Measurements from ENCODE around the gene BNIP5.
A peak's percentile ranks its signal among the peaks of the same experiment; 100 is the strongest.

Gene BNIP5, protein sequence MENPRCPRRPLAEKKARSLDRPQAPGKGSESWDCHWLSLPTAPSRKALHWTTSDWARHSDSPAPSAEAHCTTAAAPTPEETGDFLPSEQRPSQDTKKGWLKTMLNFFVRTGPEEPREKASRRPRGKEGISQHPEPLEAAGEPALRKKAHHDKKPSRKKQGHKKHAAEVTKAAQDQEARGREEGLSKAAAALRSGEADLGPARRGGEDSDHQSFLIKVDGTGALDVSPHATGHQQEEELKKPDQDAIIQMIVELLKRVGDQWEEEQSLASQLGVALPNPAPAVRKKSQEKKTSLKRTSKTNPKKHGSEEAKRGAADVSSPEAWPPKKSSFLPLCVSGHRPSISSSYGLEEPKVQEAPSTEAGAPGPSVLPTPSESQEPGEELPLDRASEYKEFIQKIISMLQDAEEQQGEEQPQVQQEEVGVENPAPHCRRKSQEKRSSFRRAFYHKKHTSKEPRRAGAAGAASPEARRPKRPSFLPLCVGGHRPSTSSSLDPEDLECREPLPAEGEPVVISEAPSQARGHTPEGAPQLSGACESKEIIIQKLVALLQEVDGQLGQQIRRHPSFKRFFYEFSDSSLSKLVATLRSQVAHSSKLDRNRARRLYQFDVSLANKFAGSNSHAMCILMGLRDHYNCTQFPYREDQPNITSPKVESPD

DNA sequence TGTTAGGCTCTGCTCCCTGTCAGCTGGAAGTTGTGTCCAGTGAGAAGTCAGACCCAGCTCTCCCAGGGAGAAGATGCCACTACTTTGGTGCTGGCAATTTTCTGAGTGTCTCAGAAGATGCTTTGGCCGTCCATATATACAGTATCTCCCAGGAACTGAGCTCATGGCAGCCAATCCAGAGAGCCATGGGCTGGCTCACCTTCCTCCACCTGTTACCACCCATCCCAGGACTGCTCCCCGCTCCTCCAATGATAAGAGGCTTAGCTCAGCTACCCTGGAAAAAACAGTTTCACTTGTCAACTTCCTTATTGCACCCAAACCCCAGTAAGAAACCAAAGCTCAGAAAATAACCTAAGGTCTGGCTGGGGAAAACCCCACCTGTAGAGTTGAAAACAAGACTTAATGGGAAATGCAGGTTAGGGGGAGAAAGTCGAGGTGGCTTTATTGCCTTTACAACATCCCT lies at the start of gene BNIP5:
BNIP5 (minus strand) TSS at position 110 of the 463 bp plus-strand sequence. CDS start 6,198 bp downstream, outside the sequence.
- DNase-seq: no peak

DNA sequence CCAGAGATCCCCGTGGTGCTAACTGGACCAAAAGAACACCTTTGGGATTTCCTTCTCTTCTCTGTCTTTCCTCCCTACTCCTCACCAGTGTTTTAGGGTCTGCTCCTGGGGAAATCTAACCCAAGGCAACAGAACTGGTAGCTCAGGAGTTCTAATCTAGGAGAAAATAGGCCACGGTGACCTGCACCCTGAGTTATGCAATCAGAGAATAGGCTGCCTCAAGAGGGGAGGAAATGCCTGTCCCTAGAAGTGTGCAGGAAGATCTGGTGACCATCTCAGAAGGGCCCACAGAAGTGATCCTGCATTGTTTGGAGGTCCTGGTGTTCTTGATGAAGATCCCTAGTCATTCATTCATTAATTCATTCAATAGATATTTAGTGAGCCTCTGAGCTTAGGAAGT lies 47.4 kb upstream of the BNIP5 start:
- no peak for DNase-seq

DNA sequence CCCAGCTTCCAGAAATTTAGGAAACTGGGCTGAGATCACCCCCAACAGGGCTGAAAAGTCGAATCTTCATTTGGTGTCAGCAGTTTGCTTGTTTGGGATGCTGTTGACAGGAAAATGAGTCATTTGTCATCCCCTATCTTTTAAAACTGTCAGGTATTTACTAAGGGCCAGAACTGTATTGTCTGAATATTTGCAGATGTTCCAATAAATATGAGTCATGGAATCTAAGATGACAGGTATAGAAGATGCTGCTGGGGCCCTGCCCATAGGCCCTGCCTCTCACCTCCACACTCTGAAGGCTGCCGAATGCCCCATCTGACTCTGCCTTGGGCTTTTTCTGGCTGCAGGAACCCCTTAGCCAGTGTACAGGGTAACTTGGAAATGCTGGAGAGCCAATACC lies 46.9 kb upstream of the BNIP5 start:
- DNase-seq: no peak

DNA sequence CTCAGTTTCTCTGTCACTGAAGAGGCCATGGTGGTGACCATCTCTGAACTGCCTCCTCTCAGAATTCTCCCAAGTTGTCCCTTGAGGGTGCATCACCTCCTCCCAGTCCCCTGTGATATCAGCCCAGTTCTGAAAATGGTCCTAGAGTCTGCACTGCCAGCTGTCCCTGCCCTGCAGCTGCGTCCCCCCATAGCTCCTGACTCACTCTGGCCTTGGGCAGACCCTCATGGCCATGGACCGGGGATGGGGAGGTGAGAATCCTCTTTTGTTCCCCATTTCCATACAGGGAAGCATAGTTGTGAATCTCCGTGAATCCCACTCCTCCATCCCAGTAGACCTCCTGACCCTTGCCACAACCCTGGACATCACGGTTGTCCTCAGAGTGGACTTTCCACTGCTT lies 46.3 kb upstream of the BNIP5 start:
- no peak for DNase-seq

DNA sequence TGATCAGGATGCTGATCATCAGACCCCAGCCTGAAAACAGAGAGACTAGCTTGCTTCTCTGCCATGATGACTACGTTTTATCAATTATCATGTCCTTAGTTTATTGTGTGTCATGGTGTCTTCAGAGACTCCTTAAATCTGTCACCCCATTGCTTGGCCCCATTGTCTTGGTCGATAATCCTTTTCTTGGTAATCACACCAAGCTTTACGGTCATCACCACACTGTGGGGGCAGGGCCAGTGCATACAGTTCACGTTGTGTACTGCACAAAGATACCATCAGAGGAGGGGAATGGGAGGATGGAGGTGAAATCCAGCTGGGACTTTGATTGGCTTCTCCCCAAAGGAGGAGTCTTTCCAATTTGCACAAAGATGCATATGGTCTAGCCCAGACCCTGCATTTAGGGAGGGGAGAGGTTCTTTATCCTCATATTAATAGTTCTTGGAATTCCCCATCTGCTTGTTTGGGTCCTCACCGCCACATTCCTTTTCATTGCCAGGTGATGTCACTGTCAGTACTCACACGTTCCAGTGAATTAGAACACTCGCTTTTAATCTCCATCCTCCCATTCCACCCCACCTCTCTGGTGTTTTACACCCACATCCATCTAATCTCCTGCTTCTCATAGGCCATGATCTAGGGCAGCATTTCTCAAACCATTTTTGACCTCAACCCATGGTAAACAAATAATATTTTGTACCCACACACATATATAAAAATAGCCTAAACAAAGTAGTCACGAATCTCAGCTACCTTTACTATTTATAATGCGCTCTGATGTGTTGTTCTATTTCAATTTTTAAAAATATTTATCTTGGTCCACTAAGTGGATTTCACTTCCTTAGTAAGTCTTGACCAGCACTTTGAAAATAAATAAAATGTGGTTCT lies 45.1 kb upstream of the BNIP5 start:
- DNase-seq: no peak

DNA sequence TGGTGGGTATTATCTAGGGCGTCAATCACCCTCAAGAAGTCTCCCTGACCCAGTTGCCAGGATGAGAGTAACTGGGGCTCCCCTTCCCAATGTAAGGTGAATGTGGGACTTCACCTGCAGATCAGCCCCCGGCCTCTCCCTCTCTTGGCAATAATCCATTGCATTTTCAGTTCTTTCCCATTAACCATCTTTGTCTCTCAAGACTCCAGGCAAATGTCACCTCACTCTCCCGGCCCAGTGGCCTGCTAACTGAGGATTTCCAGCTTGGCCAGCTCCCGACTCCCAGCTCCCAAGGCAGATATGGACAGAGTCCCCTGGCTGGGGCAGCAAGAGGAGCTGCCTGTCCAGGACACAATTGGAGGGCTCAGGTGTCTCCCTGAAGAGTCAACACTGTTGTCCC lies 43.5 kb upstream of the BNIP5 start:
- no peak for DNase-seq

DNA sequence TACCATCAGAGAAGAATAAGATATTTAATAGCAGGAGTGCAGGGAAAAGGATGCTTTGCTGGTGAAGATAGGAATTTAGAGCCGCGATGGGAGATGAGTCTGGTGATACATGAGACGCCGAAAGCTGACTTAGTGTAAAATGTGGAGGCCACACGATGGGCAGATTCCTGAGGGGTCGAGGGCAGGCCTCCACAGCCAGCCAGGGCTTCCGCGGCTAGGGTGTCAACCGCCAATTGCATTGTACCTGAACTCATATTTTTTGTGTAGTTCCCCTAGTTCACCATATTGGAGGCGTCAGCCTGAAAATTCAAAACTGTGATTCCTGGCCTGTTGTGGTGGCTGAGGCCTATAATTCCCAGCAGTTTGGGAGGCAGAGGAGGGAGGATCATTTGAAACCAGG lies 42.2 kb upstream of the BNIP5 start:
- no peak for DNase-seq

DNA sequence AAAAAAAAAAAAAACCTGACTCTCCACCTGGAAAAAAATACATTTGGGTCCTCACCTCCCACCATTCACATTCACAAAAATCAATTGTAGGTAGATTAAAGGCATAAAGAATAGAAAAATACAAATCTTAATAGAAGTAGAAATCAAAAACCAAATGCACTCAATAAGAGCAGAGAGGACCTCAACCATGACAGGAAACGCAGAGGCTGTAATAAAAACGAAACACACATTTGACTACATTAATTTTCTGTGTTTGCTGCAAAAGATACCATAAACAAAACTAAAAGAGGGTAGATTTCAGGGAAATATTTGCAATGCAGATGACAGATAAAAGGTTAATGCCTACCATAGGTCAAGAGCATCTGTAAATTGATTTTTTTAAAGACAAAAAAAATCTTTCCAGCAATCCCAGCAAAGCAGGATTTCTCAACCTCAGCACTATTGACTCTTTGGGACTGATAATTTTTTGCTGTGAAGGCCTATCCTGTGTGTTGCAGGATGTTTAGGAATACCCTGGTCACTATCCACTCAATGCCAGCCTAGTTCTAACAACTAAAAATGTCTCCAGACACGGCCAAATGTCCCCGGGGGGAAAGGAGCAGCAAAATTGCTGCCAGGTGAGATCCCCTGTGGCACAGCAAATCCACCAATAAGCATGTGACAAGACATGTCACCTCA lies 41.7 kb upstream of the BNIP5 start:
- no peak for DNase-seq

DNA sequence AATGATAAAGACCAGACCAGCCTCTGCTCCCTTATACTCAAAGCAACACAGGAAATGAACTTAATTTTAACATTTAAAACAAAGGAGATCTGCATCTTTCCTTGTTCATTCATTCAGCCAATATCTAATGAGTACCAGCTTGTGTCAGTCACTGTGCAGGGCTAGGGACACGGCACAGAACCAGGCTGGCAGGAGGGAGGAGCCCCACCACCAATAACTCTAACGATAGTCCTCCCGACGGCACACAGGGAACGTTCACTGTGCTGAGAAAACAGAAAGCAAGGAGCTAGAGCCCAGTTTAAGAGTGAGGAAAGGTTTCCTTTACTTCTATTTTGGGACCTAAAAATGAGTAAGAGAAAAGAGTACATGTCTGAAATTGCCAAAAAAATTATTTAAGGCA lies 40.9 kb upstream of the BNIP5 start:
- DNase-seq: no peak

DNA sequence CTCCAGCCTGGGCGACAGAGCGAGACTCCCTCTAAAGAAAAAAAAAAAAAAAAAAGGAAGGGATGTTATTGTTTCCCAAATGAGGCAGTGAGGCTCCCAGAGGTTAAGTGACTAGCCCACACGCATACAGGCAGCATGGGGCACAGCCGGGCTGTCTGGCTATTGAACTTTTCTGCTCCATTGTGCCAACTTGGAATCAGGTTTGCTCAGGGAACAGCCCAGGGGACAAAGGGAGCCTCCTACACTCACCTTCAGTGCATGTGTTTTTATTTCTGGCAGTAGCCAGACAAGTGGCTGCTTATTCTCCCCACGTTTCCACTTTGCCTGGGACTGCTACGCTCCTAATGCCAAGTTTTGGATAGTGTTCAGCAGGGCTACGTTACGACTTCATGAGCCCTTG lies 40.1 kb upstream of the BNIP5 start:
- no peak for DNase-seq

DNA sequence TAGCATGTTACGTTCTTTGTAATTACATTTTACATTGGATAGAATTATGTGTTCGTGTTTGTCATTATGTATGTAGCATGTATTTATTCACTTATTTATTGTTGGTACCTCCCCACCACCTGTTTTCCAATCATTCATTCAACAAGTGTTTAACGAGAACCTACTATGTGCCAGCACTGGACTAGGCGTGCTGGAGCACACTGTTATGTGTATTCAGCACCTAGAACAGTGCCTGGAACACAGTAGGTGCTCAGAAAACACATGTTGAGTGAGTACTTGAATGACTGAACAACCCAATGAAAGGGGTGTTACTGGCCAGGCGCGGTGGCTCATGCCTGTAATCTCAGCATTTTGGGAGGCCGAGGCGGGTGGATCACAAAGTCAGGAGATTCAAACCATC lies 39.5 kb upstream of the BNIP5 start:
- no peak for DNase-seq

DNA sequence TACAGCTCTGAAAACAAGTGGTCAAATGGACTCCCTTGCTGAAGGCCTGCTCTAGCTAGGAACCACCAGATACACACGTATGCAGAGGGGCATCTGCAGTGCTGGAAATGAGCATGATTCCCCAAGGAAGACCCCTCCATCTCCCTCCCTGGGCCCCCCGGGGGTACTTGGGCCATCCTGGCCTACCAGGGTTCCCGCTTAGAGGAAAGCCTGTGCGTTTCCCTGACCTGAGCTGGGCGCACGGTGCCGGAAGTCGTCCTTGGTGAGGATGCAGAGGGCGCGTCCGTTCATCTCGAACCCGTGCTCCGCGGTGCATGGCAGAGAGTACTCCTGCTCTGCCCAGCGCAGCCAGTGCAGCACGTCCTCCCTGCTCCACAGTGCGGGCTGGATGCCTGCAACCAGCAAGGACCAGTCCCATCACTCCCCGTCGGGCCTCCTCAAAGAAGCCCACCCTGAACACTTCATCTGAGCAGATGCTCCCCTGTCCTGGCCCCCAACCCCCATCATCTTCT lies 39.0 kb upstream of the BNIP5 start:
- no peak for DNase-seq

DNA sequence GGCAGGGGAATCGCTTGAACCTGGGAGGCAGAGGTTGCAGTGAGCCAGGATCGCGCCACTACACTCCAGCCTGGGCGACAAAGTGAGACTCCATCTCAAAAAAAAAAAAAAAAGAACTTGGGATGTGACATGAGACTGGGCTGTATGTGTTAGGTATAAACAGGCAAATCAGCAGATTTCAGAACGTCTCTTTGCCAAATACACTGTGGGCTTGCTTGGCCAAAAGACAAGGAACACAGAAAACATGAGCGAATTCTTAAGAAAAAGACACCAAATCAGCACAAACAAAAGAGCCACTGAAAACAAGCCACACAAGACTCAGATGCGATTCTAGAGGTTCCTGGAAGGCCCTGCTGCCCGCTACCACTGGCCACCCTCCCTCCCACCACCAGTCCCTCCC lies 38.3 kb upstream of the BNIP5 start:
- DNase-seq: no peak

DNA sequence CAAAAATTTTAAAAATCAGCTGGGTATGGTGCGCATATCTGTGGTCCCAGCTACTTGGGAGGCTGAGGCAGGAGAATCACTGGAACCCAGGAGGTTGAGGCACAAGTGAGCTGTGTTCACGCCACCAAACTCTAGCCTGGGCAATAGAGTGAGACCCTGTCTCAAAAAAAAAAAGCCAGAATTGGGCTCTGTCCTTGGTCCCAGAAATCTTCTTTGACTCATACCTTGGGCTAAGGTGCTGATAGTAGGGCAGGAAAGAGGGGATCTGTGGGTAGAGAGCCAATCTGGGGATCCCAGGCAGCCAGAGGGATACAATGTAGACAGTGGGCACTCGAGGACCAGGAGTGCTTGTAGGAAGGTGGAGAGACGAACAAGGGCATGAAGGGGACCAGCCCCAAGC lies 37.5 kb upstream of the BNIP5 start:
- no peak for DNase-seq

DNA sequence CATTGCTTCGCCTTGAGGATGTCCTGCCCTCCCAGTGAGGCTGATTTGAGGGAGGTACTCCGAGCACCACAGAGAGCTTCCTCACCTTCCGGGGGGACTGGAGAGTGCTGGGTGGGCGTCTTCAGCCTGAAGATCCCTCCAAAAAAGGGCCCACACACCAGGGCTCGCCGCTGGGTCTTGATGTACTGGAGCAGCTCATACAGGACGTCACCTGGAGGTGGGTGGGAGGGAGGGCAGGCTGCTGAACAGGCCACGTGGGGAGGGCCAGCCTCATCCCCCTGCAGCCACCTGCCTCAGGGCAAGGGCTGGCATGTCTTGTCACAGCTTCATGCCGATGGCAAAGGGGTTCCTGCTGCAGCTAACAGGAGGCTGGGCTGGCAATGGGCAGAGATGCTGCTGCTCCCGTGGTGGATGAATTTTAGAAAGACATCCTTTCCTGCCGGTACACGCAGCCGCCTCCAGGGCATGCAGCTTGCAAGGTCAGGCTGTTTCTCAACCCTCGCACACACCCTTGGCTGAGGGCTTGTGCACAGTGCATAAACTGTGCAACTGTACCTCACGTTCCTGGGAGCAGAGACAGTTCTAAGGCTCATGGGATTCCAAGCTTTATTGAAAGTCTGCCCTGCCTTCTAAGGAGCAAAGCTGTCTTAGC lies 36.8 kb upstream of the BNIP5 start:
- DNase-seq: no peak

DNA sequence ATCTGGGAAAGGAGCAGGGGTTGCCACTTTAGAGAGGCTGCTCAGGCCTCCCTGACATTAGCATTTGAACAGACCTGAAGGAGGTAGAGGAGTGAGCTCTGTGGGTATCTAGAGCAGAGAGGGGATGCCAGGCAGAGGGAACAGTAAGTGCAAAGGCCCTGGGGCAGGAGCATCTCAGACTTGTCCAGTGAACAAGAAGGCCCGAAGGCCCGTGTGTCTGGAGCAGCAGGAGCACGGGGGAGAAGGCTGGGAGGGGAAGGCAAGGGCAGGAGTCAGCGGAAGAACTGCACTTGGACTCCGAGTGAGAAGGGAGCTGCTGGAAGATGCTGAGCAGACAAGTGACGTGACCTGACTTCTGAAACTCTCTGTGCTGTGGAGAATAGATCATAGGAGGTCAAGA lies 35.4 kb upstream of the BNIP5 start:
- no peak for DNase-seq

DNA sequence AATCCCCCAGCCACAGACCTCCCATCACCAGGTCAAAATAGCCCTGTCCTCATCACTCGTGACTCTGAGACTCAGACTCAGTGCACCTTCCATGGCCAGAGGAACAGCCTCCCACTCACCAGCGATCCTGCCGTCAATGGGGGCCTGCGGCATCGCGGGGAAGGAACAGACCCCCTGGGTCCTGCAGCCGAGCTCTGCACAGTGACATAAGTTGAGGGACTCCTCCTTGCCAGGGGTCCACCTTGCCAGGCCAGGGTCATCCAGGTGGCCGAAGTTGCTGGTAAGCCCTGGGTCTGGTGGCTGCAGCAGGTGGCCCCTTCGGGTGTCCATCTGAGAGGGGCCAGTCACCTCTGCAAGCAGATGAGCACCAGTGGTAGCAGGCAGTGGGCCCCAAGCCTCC lies 34.5 kb upstream of the BNIP5 start:
- no peak for DNase-seq

DNA sequence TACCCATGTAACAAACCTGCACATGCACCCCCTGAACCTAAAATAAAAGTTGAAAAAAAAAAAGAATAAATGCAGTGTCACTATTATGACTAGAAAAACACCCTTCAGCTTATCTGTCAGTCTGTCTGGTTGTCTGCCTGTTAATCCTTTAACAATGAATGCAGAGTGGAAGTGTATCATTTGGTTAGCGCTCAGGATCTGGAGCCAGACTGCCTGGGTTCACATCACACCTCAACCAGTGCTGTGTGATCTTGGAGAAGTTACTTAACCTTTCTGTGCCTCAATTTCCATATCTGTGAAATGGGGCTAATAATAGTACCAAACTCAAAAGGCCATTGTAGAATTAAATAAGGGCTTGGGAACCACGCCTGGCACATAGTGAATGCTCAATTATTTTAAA lies 34.0 kb upstream of the BNIP5 start:
- no peak for DNase-seq

DNA sequence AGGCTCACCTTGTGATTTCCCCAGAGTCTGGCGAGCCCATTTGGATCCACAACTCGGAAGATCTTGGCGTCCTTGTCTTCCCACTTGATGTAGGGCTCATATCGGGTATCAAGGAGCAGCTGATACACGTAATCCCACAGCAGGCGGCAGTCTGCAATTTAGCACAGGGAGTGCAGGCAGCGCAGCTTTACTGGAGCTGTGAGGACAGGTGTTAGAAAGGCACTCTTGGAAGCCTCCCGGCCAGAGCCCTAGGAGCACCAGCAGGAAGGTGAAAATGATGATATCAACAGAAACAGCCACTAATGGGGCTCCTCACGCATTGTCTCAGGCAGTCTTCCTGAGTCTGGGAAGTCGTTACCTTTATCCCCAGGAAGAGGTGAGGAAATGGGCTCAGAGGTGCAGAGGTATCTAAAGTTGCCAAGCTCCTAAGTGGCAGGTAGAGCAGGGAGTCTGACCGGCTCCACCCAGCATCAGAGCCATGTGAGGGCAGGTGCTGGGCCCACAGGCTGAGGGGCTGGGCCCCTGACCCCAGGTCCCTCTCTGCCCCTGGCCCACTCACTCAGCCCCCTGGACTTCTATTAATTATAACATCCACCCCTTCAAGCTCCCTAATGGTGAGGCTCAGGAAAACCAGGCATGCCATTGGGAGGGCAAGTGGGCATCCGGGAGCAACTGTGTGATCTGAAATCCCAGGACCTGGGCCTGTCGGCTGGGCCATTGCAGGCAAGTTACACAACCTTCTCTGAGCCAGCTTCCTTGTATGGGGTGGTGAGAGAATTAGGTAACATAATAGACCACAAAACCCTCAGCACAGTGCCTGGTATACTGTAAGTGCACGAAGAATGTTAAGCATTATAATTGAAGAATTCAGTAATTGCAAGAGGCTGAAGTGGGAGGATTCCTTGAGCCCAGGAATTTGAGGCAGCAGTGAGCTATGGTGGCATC lies 32.5 kb upstream of the BNIP5 start:
- DNase-seq: peak; percentile 56 to 79

DNA sequence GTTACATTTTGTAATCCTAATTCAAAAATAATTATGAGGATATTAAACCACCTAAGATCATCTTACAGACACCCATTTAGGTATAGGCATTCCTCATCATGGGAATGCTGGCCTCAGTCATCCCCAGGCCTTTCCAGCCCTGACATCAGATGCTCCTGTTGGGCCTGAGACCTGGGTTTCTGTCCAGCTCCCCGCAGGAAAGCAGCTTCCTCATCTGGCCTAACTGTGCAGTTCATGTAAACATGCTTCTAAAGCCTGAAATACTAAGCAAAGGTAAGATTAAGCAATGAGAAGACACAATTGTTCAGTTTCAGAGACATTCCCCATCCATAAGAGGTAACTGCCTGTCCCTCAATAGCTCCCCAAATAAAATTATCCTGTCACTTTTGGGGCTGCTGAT lies 31.7 kb upstream of the BNIP5 start:
- DNase-seq: no peak

DNA sequence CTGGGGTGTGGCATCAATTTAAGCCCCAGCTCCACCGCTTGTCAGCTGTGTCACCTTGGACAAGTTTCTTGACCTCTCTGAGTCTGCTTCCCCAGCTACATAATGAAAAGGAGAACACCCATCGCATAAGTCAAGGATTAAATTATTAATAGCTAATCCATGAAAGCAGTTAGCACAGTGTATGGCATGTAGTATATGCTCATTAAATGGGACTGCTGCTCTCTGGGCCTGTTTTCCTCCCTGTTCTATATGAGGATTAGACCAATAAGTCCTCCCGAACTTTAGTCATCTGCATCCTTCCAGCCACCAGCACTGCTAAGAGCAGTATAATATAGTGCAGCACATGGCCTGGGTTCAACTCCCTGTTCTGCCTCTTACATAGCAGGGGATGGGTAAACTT lies 31.1 kb upstream of the BNIP5 start:
- no peak for DNase-seq

All from NCI-H187 (cell line).